ENCODE data around the gene ZEB2. TPM values are rescaled to one million over a fixed set of nuclear protein-coding genes. Genes with fewer than 3 reads are reported as not detected.

ZEB2 gene
- polyA plus RNA-seq, 2 of the 4 experiments (the other 2 are of a cell fraction): 4.2 to 7.0 TPM

DNA sequence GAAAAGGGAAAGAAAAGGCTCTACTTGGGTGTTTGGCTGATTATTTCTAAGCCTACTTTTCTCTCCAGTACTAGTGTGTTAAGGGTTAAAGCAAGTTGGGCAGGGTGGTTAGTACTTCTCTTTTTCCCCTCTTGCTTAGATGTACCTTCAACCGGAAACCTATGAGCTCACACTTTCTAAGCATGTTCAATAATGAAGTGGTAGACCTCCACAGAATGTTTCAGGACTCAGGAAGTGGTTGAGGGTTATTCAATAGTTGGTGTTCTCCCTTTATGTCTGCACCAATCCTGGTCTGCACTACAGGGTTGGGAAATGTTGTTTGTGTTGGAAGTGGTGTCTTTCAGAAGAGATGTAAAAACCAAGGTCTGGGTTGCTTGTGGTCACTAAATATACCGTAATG is 137.1 kb downstream of the ZEB2 start:
- Histone ChIP-seq H3K27ac (no peak overlapping the region), H3K4me1 (no peaks in the 10 kb centered on the region), H3K9me3 (no peaks in the 10 kb centered on the region), H3K4me2 (no peak overlapping the region), H3K4me3 (no peak overlapping the region)
- ATAC-seq: no peak
- POLR2A ChIA-PET: no interaction called here
- DNase-seq (ENCODE audit: low read depth in 1 of 2, low spot score in 1 of 2): no peak
- TF ChIP-seq, protein P1, sequence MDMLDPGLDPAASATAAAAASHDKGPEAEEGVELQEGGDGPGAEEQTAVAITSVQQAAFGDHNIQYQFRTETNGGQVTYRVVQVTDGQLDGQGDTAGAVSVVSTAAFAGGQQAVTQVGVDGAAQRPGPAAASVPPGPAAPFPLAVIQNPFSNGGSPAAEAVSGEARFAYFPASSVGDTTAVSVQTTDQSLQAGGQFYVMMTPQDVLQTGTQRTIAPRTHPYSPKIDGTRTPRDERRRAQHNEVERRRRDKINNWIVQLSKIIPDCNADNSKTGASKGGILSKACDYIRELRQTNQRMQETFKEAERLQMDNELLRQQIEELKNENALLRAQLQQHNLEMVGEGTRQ (IDR thresholded peaks at IDR 0.05): no peak
- TF ChIP-seq, protein P2, sequence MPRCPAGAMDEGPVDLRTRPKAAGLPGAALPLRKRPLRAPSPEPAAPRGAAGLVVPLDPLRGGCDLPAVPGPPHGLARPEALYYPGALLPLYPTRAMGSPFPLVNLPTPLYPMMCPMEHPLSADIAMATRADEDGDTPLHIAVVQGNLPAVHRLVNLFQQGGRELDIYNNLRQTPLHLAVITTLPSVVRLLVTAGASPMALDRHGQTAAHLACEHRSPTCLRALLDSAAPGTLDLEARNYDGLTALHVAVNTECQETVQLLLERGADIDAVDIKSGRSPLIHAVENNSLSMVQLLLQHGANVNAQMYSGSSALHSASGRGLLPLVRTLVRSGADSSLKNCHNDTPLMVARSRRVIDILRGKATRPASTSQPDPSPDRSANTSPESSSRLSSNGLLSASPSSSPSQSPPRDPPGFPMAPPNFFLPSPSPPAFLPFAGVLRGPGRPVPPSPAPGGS (IDR thresholded peaks at IDR 0.05): no peak
- TF ChIP-seq NFE2L2 (conservative IDR thresholded peaks at IDR 0.05; ENCODE audit: low read length) (no peak), SREBF2 (IDR thresholded peaks at IDR 0.05) (no peak), NPAS2 (CRISPR knock-in tag; IDR thresholded peaks at IDR 0.05; ENCODE audit: borderline replicate concordance) (no peak), TP53 (CRISPR knock-in tag; IDR thresholded peaks at IDR 0.05) (no peak), HDAC2 (IDR thresholded peaks at IDR 0.05) (no peak), ZNF302 (CRISPR knock-in tag; IDR thresholded peaks at IDR 0.05) (no peak), MAFK (IDR thresholded peaks at IDR 0.05; ENCODE audit: partially characterized antibody) (no peak), EHF (CRISPR knock-in tag; IDR thresholded peaks at IDR 0.05) (no peak), MYC (IDR thresholded peaks at IDR 0.05; ENCODE audit: borderline replicate concordance, low read length) (no peak), ZSCAN20 (CRISPR knock-in tag; IDR thresholded peaks at IDR 0.05) (no peak), SMC3 (IDR thresholded peaks at IDR 0.05) (no peak), JUNB (IDR thresholded peaks at IDR 0.05) (no peak), GATA3 (IDR thresholded peaks at IDR 0.05; ENCODE audit: borderline replicate concordance) (no peak), CHD4 (IDR thresholded peaks at IDR 0.05; ENCODE audit: borderline replicate concordance) (no peak), HOXB5 (CRISPR knock-in tag; IDR thresholded peaks at IDR 0.05) (no peak)
- TF ChIP-seq, protein P3, sequence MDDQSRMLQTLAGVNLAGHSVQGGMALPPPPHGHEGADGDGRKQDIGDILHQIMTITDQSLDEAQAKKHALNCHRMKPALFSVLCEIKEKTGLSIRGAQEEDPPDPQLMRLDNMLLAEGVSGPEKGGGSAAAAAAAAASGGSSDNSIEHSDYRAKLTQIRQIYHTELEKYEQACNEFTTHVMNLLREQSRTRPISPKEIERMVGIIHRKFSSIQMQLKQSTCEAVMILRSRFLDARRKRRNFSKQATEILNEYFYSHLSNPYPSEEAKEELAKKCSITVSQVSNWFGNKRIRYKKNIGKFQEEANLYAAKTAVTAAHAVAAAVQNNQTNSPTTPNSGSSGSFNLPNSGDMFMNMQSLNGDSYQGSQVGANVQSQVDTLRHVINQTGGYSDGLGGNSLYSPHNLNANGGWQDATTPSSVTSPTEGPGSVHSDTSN (IDR thresholded peaks at IDR 0.05): no peak
- no peak for FAIRE-seq
- CTCF ChIA-PET: no interaction called here
- 88% methylated on average over 2 of the region's 2 CpGs for WGBS (ENCODE audit: missing lambda C conversion rate)

DNA sequence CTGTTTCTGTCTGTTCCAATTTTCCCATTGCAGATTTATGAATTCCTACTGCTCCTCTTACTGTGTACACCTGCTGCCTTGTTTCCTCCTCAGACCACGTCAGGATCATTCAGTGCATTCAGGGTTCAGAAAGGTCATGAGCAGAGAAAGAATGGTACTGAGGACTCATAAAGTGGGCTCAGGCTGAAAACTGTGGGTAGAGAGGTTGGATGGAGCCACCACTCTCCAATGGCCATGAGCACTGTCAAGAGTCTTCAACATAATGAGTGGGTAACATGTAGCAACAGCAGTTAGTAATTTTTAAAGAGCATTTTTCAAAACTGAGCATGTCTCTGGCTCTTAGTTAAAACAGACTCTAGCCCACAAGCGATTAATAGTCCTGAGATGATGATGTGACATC is 138.2 kb downstream of the ZEB2 start:
- Histone ChIP-seq H3K27ac (no peak overlapping the region), H3K4me1 (no peaks in the 10 kb centered on the region), H3K4me2 (no peak overlapping the region), H3K9me3 (no peaks in the 10 kb centered on the region), H3K4me3 (no peak overlapping the region)
- no peak for ATAC-seq
- CTCF ChIA-PET: no interaction called here
- FAIRE-seq: no peak
- TF ChIP-seq TFCP2L1 (CRISPR knock-in tag; IDR thresholded peaks at IDR 0.05): no peak
- no peak for TF ChIP-seq HDAC2 (IDR thresholded peaks at IDR 0.05)
- TF ChIP-seq, protein P4, sequence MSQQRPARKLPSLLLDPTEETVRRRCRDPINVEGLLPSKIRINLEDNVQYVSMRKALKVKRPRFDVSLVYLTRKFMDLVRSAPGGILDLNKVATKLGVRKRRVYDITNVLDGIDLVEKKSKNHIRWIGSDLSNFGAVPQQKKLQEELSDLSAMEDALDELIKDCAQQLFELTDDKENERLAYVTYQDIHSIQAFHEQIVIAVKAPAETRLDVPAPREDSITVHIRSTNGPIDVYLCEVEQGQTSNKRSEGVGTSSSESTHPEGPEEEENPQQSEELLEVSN (IDR thresholded peaks at IDR 0.05; ENCODE audit: borderline replicate concordance, low read depth): no peak
- TF ChIP-seq FOSB (CRISPR knock-in tag; IDR thresholded peaks at IDR 0.05): no peak
- TF ChIP-seq ZNF302 (CRISPR knock-in tag; IDR thresholded peaks at IDR 0.05): no peak
- no peak for TF ChIP-seq BHLHE40 (IDR thresholded peaks at IDR 0.05; ENCODE audit: low read depth, low read length)
- no peak for TF ChIP-seq MYC (IDR thresholded peaks at IDR 0.05; ENCODE audit: borderline replicate concordance, low read length)
- TF ChIP-seq HOXB13 (CRISPR knock-in tag; IDR thresholded peaks at IDR 0.05; ENCODE audit: low read depth): no peak
- no peak for TF ChIP-seq POLR2A (IDR thresholded peaks at IDR 0.05; ENCODE audit: low read length)
- no peak for TF ChIP-seq CEBPB (IDR thresholded peaks at IDR 0.05)
- TF ChIP-seq CBX2 (IDR thresholded peaks at IDR 0.05; ENCODE audit: borderline replicate concordance, low read depth): no peak
- TF ChIP-seq, protein P5, sequence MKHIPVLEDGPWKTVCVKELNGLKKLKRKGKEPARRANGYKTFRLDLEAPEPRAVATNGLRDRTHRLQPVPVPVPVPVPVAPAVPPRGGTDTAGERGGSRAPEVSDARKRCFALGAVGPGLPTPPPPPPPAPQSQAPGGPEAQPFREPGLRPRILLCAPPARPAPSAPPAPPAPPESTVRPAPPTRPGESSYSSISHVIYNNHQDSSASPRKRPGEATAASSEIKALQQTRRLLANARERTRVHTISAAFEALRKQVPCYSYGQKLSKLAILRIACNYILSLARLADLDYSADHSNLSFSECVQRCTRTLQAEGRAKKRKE (CRISPR knock-in tag; IDR thresholded peaks at IDR 0.05; ENCODE audit: low read depth): no peak
- POLR2A ChIA-PET: no interaction called here
- 62% methylated on average over 2 of the region's 2 CpGs for WGBS (ENCODE audit: missing lambda C conversion rate)
- no peak for DNase-seq (ENCODE audit: low read depth in 1 of 2, low spot score in 1 of 2)
